Activated CD8-positive, alpha-beta memory T cell treated with anti-CD3 and anti-CD28 coated beads, Interleukin-2, amount 10 ng/mL, durations not matched to agents 7 days and 5 days (primary cell): ENCODE measurements around the gene PLCH1. TPM values are rescaled to one million over a fixed set of nuclear protein-coding genes. Genes with fewer than 3 reads are reported as not detected.

Experiments used
- ATAC-seq: fragments of 150-1000 bp; cut with Tn5 transposase; one replicate; pipeline ENCODE4 v1.10.0; 2021; ENCODE audit warnings: moderate library complexity
- CTCF ChIA-PET: fragments of 350-600 bp; sonication (Branson Sonifier 250); formaldehyde crosslinking; loops from one replicate; lab custom pipeline; 2021; ENCODE audit warnings: antibody characterized with exemption; lab: Charles Lee
- DNase-seq: peaks from one replicate; pipeline ENCODE4 v3.0.0-alpha.2; 2020
- H3K27ac Mint-ChIP-seq: one replicate; pipeline ENCODE4 v1.8.0; 2021; ENCODE audit warnings: mild to moderate bottlenecking, mixed read lengths
- H3K27me3 Mint-ChIP-seq: one replicate; pipeline ENCODE4 v1.8.0; 2021; ENCODE audit warnings: mixed read lengths
- H3K36me3 Mint-ChIP-seq: one replicate; pipeline ENCODE4 v1.8.0; 2021; ENCODE audit warnings: mild to moderate bottlenecking, mixed read lengths
- H3K4me1 Mint-ChIP-seq: one replicate; pipeline ENCODE4 v1.8.0; 2021; ENCODE audit warnings: mixed read lengths
- H3K4me3 Mint-ChIP-seq: one replicate; pipeline ENCODE4 v1.8.0; 2021; ENCODE audit warnings: mild to moderate bottlenecking, moderate library complexity, mixed read lengths
- H3K9me3 Mint-ChIP-seq: one replicate; pipeline ENCODE4 v1.8.0; 2022; ENCODE audit warnings: low read depth, mixed read lengths
- total RNA-seq, 2 experiments: library from RNA; stranded (reverse); gene quantifications; one replicate each; pipeline ENCODE4 v1.2.3, GENCODE V29; 2021

The PLCH1 gene
- total RNA-seq, 2 experiments from 2014 or later: 0.26 to 0.58 TPM

DNA sequence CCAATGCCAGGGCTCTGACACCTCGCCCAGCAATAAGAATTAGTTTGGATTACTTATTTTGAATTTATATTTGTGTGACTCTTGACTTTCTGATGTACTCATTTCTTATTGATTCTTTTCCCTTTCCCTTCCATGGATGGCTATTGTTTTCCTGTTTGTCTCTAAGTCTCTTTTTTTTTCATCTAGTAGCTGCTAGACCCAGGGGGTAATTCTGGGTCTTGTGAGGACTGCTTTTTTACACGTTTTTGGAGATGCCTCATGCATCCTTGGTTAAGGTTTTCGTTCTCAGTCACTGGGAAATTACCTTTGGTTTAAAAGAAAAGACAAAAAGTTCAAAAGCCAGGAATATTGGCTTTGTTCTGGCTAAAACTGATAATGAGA is 381.2 kb downstream of the PLCH1 start:
- no peak overlapping the region for H3K4me3 Mint-ChIP-seq
- H3K4me1 Mint-ChIP-seq: no peaks in the 10 kb centered on the region
- no peak overlapping the region for H3K27ac Mint-ChIP-seq
- ATAC-seq (no peak), DNase-seq (no peak)
- no peaks in the 10 kb centered on the region for H3K9me3 Mint-ChIP-seq
- no peaks in the 10 kb centered on the region for H3K36me3 Mint-ChIP-seq
- CTCF ChIA-PET: no interaction called here
- H3K27me3 Mint-ChIP-seq: peaks cover 4% of the 10 kb centered on the region

DNA sequence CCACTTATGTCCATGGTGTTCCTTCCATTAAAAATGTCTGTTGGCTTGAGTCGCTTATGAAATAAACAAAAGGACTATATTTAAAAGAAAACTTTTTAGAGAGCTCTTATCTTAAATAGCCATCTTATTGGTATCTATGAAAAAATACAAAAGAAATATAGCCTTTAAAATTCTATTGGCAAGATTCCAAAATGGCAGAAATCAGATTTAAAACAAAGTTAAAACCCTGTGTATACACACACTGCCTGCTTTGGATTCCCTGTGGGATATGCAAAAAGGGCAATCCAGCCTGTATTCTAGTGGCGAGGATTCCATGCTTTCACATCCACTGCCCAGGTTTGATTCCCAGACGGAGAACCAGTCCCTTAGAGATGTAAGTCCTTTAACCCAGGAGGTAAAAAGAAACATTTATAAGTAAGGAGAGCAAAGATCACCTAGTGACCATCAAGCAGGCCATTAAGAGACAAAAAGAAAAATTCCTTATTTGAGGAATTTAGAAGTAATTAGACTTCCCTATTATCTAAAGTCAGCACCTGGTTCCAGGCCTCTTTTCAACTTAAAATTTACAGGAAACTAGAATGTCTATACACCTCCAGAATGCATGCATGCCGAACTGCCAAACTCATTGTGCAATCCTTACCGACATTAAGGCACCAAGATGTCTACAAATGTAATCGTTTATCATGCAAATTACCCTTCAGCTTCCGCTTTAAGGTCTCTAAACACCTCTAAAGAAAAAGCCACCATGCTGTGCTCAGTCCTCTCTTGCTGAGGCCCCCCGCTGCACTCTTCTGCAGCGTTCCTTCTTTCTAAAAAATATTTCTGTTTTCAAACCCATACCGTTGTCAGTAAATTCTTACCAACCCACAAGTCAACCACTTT is 381.8 kb downstream of the PLCH1 start:
- H3K36me3 Mint-ChIP-seq: no peaks in the 10 kb centered on the region
- no peaks in the 10 kb centered on the region for H3K4me1 Mint-ChIP-seq
- ATAC-seq: no peak
- CTCF ChIA-PET: interaction anchor here (1.4 kb wide), 1 partner anchor 294 kb away, joined by 3 read pairs; no protein-coding TSS in a partner anchor
- DNase-seq: no peak
- H3K9me3 Mint-ChIP-seq: no peaks in the 10 kb centered on the region
- H3K4me3 Mint-ChIP-seq: no peak overlapping the region
- peaks cover 4% of the 10 kb centered on the region for H3K27me3 Mint-ChIP-seq
- H3K27ac Mint-ChIP-seq: no peak overlapping the region

DNA sequence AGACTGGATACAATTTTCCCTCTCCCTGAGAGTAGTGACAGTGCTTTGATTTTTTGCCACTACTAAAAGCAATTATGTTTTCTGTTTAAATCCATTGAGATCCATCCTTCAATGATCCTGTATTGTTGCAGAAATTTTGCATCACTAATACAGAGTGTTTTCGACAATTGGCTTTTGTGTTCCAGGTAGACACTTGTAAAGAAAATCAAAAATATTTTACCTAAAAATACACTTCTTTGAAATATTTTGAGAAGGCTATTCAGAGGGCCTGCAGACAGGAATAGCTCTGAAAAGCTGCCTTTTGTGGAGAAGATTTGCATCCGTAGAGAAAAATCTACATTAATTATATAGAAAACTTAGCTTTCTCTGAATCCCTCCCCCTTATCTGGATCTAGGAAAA is 384.6 kb downstream of the PLCH1 start:
- H3K27ac Mint-ChIP-seq: no peak overlapping the region
- no peaks in the 10 kb centered on the region for H3K9me3 Mint-ChIP-seq
- CTCF ChIA-PET: no interaction called here
- no peak overlapping the region for H3K4me3 Mint-ChIP-seq
- ATAC-seq: no peak
- no peaks in the 10 kb centered on the region for H3K36me3 Mint-ChIP-seq
- DNase-seq: no peak
- peaks cover 4% of the 10 kb centered on the region for H3K27me3 Mint-ChIP-seq
- H3K4me1 Mint-ChIP-seq: no peaks in the 10 kb centered on the region

- Mint-ChIP-seq H3K27me3 (peaks cover 6% of the 10 kb centered on the region), H3K4me3 (no peak overlapping the region), H3K27ac (no peak overlapping the region), H3K9me3 (no peaks in the 10 kb centered on the region), H3K36me3 (no peaks in the 10 kb centered on the region), H3K4me1 (no peaks in the 10 kb centered on the region)
- ATAC-seq: no peak
- no peak for DNase-seq
- CTCF ChIA-PET: no interaction called here
These were observed 388.1 kb downstream of the PLCH1 start for GRCh38 chr3:155356594-155357370.

DNA sequence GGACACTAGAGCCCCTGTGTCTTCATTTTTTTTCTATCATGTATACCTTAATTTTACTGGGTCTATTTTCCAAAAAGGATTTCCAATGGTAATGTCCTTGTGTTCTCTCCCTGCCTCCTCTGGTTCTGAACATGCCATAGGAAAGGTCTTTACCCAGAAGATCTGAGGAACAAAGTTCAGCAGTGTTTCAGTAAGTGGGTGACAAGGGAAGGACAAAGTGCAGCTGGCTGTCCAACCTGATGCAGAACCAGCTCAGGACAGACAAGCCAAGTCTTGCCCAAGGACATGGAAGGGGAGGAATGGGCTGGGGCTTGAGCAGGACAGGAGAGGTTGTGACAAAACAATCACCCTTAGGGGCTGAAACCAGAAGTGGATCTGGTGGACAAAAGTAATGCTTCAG is 390.2 kb downstream of the PLCH1 start:
- H3K36me3 Mint-ChIP-seq: no peaks in the 10 kb centered on the region
- H3K9me3 Mint-ChIP-seq: no peaks in the 10 kb centered on the region
- no peak overlapping the region for H3K4me3 Mint-ChIP-seq
- CTCF ChIA-PET: interaction anchor here (0.7 to 3.9 kb wide), 2 partner anchors 347 to 515 kb away, joined by 3 to 28 read pairs; no protein-coding TSS in a partner anchor
- DNase-seq (no peak), ATAC-seq (no peak)
- H3K4me1 Mint-ChIP-seq: no peaks in the 10 kb centered on the region
- H3K27ac Mint-ChIP-seq: no peak overlapping the region
- peaks cover 8% of the 10 kb centered on the region for H3K27me3 Mint-ChIP-seq

GRCh38 chr3:155352900-155353490 is 391.9 kb downstream of the PLCH1 start:
- H3K9me3 Mint-ChIP-seq: no peaks in the 10 kb centered on the region
- CTCF ChIA-PET: interaction anchor here (1.0 to 3.9 kb wide), 2 partner anchors 349 to 351 kb away, joined by 4 to 28 read pairs; no protein-coding TSS in a partner anchor
- peaks cover 5% of the 10 kb centered on the region for H3K27me3 Mint-ChIP-seq
- no peak overlapping the region for H3K4me3 Mint-ChIP-seq
- no peaks in the 10 kb centered on the region for H3K36me3 Mint-ChIP-seq
- ATAC-seq: no peak
- no peak for DNase-seq
- H3K4me1 Mint-ChIP-seq: no peaks in the 10 kb centered on the region
- no peak overlapping the region for H3K27ac Mint-ChIP-seq

DNA sequence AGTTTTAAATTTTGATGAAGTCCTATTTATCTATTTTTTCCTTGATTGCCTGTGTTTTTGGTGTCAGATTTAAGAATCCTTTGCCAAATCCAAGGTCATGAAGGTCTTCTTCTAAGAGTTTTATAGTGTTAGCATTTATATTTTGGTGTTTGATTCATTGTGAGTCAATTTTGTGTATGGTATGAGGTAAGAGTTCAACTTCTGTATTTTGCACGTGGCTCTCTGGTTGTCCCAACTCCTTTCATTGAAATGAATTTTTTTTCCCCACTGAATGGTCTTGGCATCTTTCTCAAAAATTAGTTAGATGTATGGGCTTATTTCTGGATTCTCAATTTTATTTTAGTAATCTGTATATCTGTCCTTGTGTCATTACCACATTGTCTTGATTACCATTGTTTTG is 394.3 kb downstream of the PLCH1 start:
- CTCF ChIA-PET: no interaction called here
- no peaks in the 10 kb centered on the region for H3K36me3 Mint-ChIP-seq

GRCh38 chr3:155347901-155348300 is 397.0 kb downstream of the PLCH1 start:
- DNase-seq: no peak
- CTCF ChIA-PET: no interaction called here
- H3K4me3 Mint-ChIP-seq: no peak overlapping the region
- no peak overlapping the region for H3K27ac Mint-ChIP-seq
- no peak for ATAC-seq
- H3K9me3 Mint-ChIP-seq: no peaks in the 10 kb centered on the region
- H3K27me3 Mint-ChIP-seq: peaks cover 8% of the 10 kb centered on the region
- no peaks in the 10 kb centered on the region for H3K4me1 Mint-ChIP-seq
- H3K36me3 Mint-ChIP-seq: no peaks in the 10 kb centered on the region

More for the DNA sequence above, 394.3 kb downstream of the PLCH1 start:
- H3K9me3 Mint-ChIP-seq: no peaks in the 10 kb centered on the region
- ATAC-seq (no peak), DNase-seq (no peak)
- H3K27ac Mint-ChIP-seq: no peak overlapping the region
- no peaks in the 10 kb centered on the region for H3K4me1 Mint-ChIP-seq
- no peak overlapping the region for H3K4me3 Mint-ChIP-seq
- H3K27me3 Mint-ChIP-seq: peaks cover 5% of the 10 kb centered on the region

GRCh38 chr3:155342344-155342743 is 402.5 kb downstream of the PLCH1 start:
- DNase-seq: no peak

GRCh38 chr3:155339052-155339451 is 405.8 kb downstream of the PLCH1 start:
- no peak overlapping the region for H3K27ac Mint-ChIP-seq
- peaks cover 20% of the 10 kb centered on the region for H3K4me1 Mint-ChIP-seq
- CTCF ChIA-PET: no interaction called here
- H3K4me3 Mint-ChIP-seq: no peak overlapping the region
- no peaks in the 10 kb centered on the region for H3K36me3 Mint-ChIP-seq
- peaks cover 10% of the 10 kb centered on the region for H3K27me3 Mint-ChIP-seq
- no peaks in the 10 kb centered on the region for H3K9me3 Mint-ChIP-seq
- ATAC-seq (no peak), DNase-seq (no peak)

More at GRCh38 chr3:155342344-155342743, 402.5 kb downstream of the PLCH1 start:
- Mint-ChIP-seq H3K36me3 (no peaks in the 10 kb centered on the region), H3K27me3 (peaks cover 8% of the 10 kb centered on the region), H3K9me3 (no peaks in the 10 kb centered on the region), H3K4me3 (no peak overlapping the region), H3K27ac (no peak overlapping the region), H3K4me1 (no peaks in the 10 kb centered on the region)
- no peak for ATAC-seq
- CTCF ChIA-PET: no interaction called here

DNA sequence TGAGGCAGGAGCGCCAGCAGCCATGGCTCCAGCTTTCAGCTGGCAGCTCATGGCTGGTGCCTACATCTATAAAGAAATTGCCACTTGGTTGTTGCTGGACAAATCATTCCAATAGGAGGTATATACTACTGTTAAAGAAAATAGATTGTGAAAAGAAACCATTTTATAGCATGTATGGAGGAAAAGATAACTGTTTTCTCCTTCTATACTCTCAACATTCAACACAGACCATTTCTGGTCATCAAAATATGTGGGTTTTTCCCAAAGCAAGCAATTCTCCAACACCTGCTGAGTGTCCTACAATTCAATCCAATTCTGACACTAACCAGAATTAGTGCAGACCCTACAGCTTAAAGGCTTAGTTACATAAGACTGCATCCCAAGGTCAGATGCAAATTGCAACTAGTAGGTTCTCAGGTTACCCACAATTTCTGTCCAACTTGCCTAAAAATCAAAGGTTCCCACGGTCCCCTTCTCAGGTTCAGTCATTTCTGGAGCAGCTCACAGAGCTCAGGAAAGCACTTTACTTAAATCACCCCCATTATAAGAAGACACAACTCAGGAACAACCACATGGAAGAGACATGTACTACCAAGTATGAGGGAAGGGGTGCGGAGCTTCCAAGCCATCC is 409.0 kb downstream of the PLCH1 start:
- Mint-ChIP-seq H3K27ac (no peak overlapping the region), H3K27me3 (peaks cover 4% of the 10 kb centered on the region), H3K36me3 (no peaks in the 10 kb centered on the region), H3K9me3 (no peaks in the 10 kb centered on the region), H3K4me3 (no peak overlapping the region), H3K4me1 (peaks cover 22% of the 10 kb centered on the region)
- ATAC-seq: no peak
- CTCF ChIA-PET: interaction anchor here (1.8 kb wide), 1 partner anchor 470 kb away, joined by 4 read pairs; the partner anchor contains the start of gene C3orf33
- no peak for DNase-seq

GRCh38 chr3:155334914-155335723 is 409.8 kb downstream of the PLCH1 start:
- DNase-seq: peak; percentile 71
- Mint-ChIP-seq H3K9me3 (no peaks in the 10 kb centered on the region), H3K4me3 (no peak overlapping the region), H3K27ac (no peak overlapping the region), H3K36me3 (no peaks in the 10 kb centered on the region), H3K4me1 (peaks cover 22% of the 10 kb centered on the region), H3K27me3 (peaks cover 4% of the 10 kb centered on the region)
- peak; percentile 70 for ATAC-seq
- CTCF ChIA-PET: interaction anchor here (1.8 kb wide), 1 partner anchor 471 kb away, joined by 4 read pairs; the partner anchor contains the start of gene C3orf33
